ENCODE results near the gene DNAI1.
A peak's percentile ranks its signal among the peaks of the same experiment; 100 is the strongest.

DNAI1 gene

DNA sequence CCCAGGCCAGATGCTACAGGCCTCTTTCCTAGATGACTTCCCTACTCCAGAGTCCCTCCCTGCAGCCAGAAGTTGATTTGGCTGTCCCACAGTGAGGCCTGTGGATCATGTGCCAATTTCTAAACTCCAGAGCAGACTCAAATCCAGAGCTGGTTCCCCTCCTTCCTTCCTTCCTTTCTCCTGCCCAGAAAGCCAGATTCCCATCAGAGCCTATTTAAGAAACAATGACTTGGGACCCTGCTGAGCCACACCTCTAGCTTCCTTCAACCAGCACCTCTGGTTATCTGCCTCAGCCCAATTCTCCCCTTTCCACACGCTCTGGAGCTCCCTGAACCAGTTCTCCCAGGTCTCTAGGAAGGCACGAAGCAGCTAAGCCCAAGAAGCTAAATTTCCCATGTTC, 7.5 kb upstream of the DNAI1 start:
- DNase-seq (ENCODE audit: low spot score): no peak
- Histone ChIP-seq H3K4me3 (no peak overlapping the region), H3K27ac (no peak overlapping the region)
- no peak for TF ChIP-seq CTCF (IDR thresholded peaks at IDR 0.05)

GRCh38 chr9:34451545-34451944, 7.1 kb upstream of the DNAI1 start:
- no peak for TF ChIP-seq CTCF (IDR thresholded peaks at IDR 0.05)
- Histone ChIP-seq H3K4me3 (no peak overlapping the region), H3K27ac (no peak overlapping the region)
- no peak for DNase-seq (ENCODE audit: low spot score)

DNA sequence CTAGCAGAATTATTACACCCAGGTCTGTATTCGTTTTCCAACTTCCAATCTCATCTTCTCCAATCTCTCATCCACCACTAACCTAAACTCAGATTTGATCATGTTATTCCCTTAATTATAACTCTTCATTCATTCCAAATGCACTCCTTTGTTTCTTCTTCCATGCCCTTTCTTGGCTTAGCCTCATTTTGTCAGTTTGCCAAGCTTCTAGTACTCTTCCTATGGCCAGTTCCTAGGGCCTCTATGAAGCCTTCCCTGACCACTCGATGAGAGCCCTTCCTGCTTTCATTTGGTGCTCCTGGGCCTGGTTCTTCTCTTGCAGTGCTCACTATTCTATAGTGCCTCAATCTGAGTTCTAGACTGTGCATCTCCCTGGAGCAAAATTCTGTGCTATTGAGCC, 6.0 kb upstream of the DNAI1 start:
- no peak for TF ChIP-seq CTCF (IDR thresholded peaks at IDR 0.05)
- DNase-seq (ENCODE audit: low spot score): no peak
- Histone ChIP-seq H3K4me3 (no peak overlapping the region), H3K27ac (no peak overlapping the region)

DNA sequence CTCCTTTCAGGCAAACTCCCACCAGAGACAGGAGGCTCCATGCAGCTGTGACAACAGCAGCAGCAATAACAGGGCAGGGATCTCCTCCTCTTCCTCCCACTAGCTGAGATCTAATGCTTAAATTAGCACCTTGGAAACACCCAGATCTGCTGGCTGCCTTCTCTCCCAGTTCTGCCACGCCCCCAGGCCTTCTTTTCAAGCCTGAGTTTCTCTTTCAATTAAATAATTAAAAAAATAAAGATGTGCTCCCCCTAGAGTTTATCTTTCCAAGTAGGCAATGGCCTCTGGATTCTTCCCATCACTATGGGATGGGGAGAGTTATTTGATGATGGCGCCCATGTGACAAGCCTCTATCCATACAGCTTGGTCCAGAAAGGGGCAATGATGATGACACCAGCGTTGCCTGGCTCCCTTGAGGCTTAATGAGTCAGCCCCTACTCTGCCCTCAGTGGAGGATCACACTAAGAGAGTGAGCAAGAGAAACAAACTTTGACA, 4.0 kb upstream of the DNAI1 start:
- TF ChIP-seq CTCF (IDR thresholded peaks at IDR 0.05): no peak
- H3K4me3 ChIP-seq: no peak overlapping the region
- H3K27ac ChIP-seq: no peak overlapping the region
- no peak for DNase-seq (ENCODE audit: low spot score)

DNA sequence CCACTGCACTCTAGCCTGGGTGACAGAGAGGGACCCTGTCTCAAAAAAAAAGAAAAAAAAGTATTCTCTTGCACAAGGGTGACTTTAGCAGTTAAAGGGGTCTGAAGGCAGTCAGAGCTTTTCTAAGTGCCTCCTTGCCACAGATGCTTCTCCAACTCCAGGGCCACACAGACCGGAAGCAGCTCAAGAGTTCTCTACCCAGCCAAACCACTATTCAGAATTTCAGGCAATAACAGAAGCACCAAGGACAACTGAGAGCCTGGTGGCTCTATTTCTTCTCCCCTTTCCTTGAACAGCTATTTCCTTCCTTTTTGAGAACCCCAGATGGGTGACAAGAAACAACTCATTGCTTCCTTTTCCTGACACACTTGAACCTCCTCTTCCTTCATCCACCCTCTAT, 2.5 kb upstream of the DNAI1 start:
- no peak for DNase-seq (ENCODE audit: low spot score)
- peak overlapping the region; percentile 3 to 72 for H3K27ac ChIP-seq
- no peak for TF ChIP-seq CTCF (IDR thresholded peaks at IDR 0.05)
- H3K4me3 ChIP-seq: no peak overlapping the region

DNA sequence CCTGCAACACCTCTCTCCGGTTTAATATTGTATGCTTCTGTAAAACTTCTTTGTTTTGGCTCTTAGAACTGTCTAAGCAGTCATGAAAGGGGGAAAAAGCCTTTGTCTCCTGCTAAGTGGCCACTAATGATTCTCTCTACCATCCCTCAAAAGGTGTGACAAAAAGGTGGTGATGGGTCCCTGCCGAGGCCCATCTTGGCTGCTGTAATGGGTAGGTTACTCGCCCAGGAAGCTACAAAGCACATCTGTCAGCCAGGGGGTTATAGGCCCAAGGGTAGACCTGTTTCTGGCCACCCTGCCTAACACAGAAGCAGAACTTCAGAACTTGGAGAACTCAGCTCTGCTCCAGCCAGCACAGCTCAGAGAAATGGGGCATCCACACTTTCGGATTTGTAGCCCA, 1.9 kb upstream of the DNAI1 start:
- H3K27ac ChIP-seq: peak overlapping the region; percentile 72 to 89
- no peak for TF ChIP-seq CTCF (IDR thresholded peaks at IDR 0.05)
- H3K4me3 ChIP-seq: peak overlapping the region; percentile 90
- DNase-seq (ENCODE audit: low spot score): no peak

GRCh38 chr9:34457266-34458012, 1.2 kb upstream of the DNAI1 start:
- peak overlapping the region; percentile 72 to 89 for H3K27ac ChIP-seq
- no peak for TF ChIP-seq CTCF (IDR thresholded peaks at IDR 0.05)
- peak overlapping the region; percentile 90 for H3K4me3 ChIP-seq
- peak; percentile 87 for DNase-seq (ENCODE audit: low spot score)
